ENCODE results near the gene SERPINH1.

DNA sequence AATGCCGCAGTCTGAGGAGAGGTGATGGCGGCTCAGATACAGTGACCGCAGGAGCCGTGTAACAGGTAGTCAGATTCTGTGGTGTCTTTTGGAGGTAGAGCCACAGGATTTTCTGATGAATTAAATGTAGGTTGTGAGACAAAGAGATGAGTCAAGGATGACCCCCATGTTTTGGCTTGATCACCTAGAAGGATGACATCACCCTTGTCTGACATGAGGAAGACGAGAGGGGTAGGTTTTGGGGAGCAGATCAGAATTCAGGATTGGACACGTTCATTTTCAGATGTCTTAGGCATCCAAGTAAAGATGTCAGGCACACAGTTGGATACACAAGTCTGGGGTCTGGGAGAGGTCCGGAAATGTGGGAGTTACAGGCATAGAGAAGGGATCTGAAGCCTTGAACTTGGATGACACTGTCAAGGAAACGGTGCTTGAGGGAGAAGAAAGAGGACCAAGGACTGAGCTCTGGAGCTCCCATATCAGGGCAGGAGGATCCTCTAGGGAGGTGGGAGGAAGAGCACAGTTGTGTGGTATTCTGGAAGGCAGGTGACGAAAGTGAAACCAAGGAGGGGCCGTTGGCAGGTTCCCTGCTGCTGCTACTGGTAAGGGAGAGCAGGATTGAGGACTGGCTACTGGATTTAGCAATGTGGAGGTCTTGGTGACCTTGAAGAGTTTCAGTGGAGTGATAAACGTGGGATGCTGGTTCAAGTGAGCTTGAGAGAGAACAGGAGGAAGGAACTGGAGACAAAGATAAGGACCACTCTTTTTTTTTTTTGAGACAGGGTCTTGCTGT is 23.7 kb upstream of the SERPINH1 start:
- no peak for TF ChIP-seq YY1 (IDR thresholded peaks at IDR 0.05; ENCODE audit: insufficient read depth, insufficient read length)
- no peak for TF ChIP-seq ZNF274 (IDR thresholded peaks at IDR 0.05; ENCODE audit: low read depth, low read length)
